ENCODE data around the gene SLC14A1. TPM values are rescaled to one million over a fixed set of nuclear protein-coding genes. Genes with fewer than 3 reads are reported as not detected.

Gene SLC14A1

Small RNA genes lying within 50 kb of the gene (small RNA-seq; reads per million reads assigned to genes)
- not detected for gene AC087685.1 (ENCODE audit: insufficient read depth)
